ENCODE data around the gene LARGE1. TPM values are rescaled to one million over a fixed set of nuclear protein-coding genes. Genes with fewer than 3 reads are reported as not detected.

The LARGE1 gene
- total RNA-seq, 1 experiment from 2014 or later = 5.8 TPM

DNA sequence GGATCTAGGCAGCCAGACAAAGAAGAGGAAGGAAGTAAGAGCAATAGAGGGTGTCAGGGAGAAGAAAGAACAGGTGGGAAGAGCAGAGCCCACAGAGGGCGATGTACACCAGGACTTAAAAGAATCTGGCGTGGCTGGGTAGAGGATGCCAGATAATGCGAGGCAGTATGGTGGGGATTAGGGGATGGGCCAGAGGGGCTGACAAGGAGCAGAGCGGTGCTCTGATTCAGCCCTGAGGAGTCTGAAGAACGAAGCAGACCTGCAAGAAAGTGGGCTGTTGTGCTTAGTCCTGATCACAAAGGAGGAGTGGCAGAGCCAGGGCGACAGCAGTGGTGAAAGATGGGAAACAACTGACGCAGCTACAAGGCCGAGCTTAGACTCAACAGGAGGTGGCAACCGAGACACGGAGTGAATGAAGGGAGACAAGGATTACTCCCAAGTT, 163.7 kb downstream of the LARGE1 start:
- Mint-ChIP-seq H3K4me1 (ENCODE audit: low read depth, unreplicated experiment) (no peaks in the 10 kb centered on the region), H3K27ac (ENCODE audit: unreplicated experiment) (no peak overlapping the region), H3K4me3 (ENCODE audit: unreplicated experiment) (no peak overlapping the region), H3K27me3 (ENCODE audit: insufficient read depth, unreplicated experiment) (no peaks in the 10 kb centered on the region), H3K36me3 (ENCODE audit: insufficient read depth, unreplicated experiment) (no peaks in the 10 kb centered on the region), H3K9me3 (ENCODE audit: unreplicated experiment) (no peaks in the 10 kb centered on the region)
- POLR2A ChIA-PET = no interaction called here
- no peak overlapping the region for H3K4me3 ChIP-seq (ENCODE audit: low read depth, low read length)
- BruUV-seq (replicated peaks) = no TSS peak
- no peaks in the 10 kb centered on the region for H3K27me3 ChIP-seq (replicated peaks; ENCODE audit: control insufficient read depth, insufficient read depth, low read length)
- DNase-seq = no peak
- no peaks in the 10 kb centered on the region for H3K4me1 ChIP-seq
- CTCF ChIA-PET = no interaction called here
- no peaks in the 10 kb centered on the region for H3K36me3 ChIP-seq (ENCODE audit: control insufficient read depth, insufficient read depth, low read length)
- no peaks in the 10 kb centered on the region for H3K9me3 ChIP-seq
- intact Hi-C loops (cut with micrococcal nuclease; ENCODE audit: unreplicated experiment) = no loop called here
- TF ChIP-seq, protein P1, sequence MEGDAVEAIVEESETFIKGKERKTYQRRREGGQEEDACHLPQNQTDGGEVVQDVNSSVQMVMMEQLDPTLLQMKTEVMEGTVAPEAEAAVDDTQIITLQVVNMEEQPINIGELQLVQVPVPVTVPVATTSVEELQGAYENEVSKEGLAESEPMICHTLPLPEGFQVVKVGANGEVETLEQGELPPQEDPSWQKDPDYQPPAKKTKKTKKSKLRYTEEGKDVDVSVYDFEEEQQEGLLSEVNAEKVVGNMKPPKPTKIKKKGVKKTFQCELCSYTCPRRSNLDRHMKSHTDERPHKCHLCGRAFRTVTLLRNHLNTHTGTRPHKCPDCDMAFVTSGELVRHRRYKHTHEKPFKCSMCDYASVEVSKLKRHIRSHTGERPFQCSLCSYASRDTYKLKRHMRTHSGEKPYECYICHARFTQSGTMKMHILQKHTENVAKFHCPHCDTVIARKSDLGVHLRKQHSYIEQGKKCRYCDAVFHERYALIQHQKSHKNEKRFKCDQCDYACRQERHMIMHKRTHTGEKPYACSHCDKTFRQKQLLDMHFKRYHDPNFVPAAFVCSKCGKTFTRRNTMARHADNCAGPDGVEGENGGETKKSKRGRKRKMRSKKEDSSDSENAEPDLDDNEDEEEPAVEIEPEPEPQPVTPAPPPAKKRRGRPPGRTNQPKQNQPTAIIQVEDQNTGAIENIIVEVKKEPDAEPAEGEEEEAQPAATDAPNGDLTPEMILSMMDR (IDR thresholded peaks at IDR 0.05; ENCODE audit: insufficient read depth in 1 of 2, low read depth in 1 of 2, low read length in 1 of 2, severe bottlenecking in 1 of 2, unreplicated experiment in 1 of 2) = no peak

GRCh38 chr22:33748714-33749113, 171.6 kb downstream of the LARGE1 start:
- H3K4me3 Mint-ChIP-seq (ENCODE audit: unreplicated experiment) = no peak overlapping the region
- no peaks in the 10 kb centered on the region for H3K36me3 Mint-ChIP-seq (ENCODE audit: insufficient read depth, unreplicated experiment)
- H3K9me3 ChIP-seq = no peaks in the 10 kb centered on the region
- H3K4me1 ChIP-seq = peaks cover 4% of the 10 kb centered on the region; the same call in 1 of the 2 replicates
- no peaks in the 10 kb centered on the region for H3K4me1 Mint-ChIP-seq (ENCODE audit: low read depth, unreplicated experiment)
- intact Hi-C loops (cut with micrococcal nuclease; ENCODE audit: unreplicated experiment) = no loop called here
- TF ChIP-seq, protein P1 (IDR thresholded peaks at IDR 0.05; ENCODE audit: insufficient read depth in 1 of 2, low read depth in 1 of 2, low read length in 1 of 2, severe bottlenecking in 1 of 2, unreplicated experiment in 1 of 2) = no peak
- H3K27ac Mint-ChIP-seq (ENCODE audit: unreplicated experiment) = no peak overlapping the region
- H3K36me3 ChIP-seq (ENCODE audit: control insufficient read depth, insufficient read depth, low read length) = no peaks in the 10 kb centered on the region
- CTCF ChIA-PET = no interaction called here
- H3K4me3 ChIP-seq (ENCODE audit: low read depth, low read length) = no peak overlapping the region
- peaks cover 1% of the 10 kb centered on the region for H3K9me3 Mint-ChIP-seq (ENCODE audit: unreplicated experiment)
- no peaks in the 10 kb centered on the region for H3K27me3 ChIP-seq (replicated peaks; ENCODE audit: control insufficient read depth, insufficient read depth, low read length)
- no TSS peak for BruUV-seq (replicated peaks)
- POLR2A ChIA-PET = no interaction called here
- DNase-seq = no peak
- no peaks in the 10 kb centered on the region for H3K27me3 Mint-ChIP-seq (ENCODE audit: insufficient read depth, unreplicated experiment)

DNA sequence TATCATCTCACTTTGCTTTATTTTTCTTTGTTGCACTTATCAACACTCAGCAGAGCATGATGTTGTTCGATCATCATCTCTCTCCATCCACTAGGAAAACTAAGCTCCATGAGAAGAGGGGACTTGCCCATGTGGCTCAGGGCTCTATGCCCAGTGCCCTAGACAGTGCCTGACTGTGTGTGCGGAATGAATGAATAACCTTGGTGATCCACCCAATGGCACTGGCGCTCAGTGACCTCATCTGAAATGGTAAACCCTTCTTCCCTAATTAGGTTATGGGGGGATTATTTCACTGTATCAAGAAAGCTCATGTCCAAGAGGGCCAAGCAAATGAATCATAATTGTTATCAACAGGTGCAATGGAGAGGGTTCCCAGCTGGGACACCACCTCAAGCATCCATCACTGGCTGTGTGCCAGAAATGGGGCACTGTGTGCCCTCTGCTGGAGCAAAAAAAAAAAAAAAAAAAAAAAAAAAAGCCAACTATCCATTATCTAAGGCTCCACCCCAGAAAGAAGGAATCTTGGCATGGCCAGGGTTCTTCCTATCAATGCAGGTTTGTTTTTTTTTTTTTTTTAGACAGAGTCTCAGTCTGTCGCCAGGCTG, 172.6 kb downstream of the LARGE1 start:
- Histone ChIP-seq H3K27me3 (replicated peaks; ENCODE audit: control insufficient read depth, insufficient read depth, low read length) (no peaks in the 10 kb centered on the region), H3K9me3 (no peaks in the 10 kb centered on the region), H3K4me3 (ENCODE audit: low read depth, low read length) (no peak overlapping the region), H3K36me3 (ENCODE audit: control insufficient read depth, insufficient read depth, low read length) (no peaks in the 10 kb centered on the region), H3K4me1 (peaks cover 4% of the 10 kb centered on the region; the same call in 1 of the 2 replicates)
- ChIA-PET POLR2A (no interaction called here), CTCF (interaction anchor here (0.6 kb wide), 1 partner anchor 884 kb away, joined by 3 read pairs; no protein-coding TSS in a partner anchor)
- no peak for DNase-seq
- Mint-ChIP-seq H3K4me1 (ENCODE audit: low read depth, unreplicated experiment) (no peaks in the 10 kb centered on the region), H3K4me3 (ENCODE audit: unreplicated experiment) (no peak overlapping the region), H3K27me3 (ENCODE audit: insufficient read depth, unreplicated experiment) (no peaks in the 10 kb centered on the region), H3K27ac (ENCODE audit: unreplicated experiment) (no peak overlapping the region), H3K36me3 (ENCODE audit: insufficient read depth, unreplicated experiment) (no peaks in the 10 kb centered on the region), H3K9me3 (ENCODE audit: unreplicated experiment) (peaks cover 10% of the 10 kb centered on the region)
- TF ChIP-seq, protein P1 (IDR thresholded peaks at IDR 0.05; ENCODE audit: insufficient read depth in 1 of 2, low read depth in 1 of 2, low read length in 1 of 2, severe bottlenecking in 1 of 2, unreplicated experiment in 1 of 2) = no peak
- BruUV-seq (replicated peaks) = no TSS peak
- intact Hi-C loops (cut with micrococcal nuclease; ENCODE audit: unreplicated experiment) = no loop called here
